UCSD-AML1 (cell line): ENCODE data around the gene CENPE.
A peak's percentile ranks its signal among the peaks of the same experiment; 100 is the strongest.

Source experiments
- DNase-seq: peaks from one replicate; lab custom pipeline; 2025; ENCODE audit not compliant: unreplicated experiment; lab: John Stamatoyannopoulos, UW

Gene CENPE

DNA sequence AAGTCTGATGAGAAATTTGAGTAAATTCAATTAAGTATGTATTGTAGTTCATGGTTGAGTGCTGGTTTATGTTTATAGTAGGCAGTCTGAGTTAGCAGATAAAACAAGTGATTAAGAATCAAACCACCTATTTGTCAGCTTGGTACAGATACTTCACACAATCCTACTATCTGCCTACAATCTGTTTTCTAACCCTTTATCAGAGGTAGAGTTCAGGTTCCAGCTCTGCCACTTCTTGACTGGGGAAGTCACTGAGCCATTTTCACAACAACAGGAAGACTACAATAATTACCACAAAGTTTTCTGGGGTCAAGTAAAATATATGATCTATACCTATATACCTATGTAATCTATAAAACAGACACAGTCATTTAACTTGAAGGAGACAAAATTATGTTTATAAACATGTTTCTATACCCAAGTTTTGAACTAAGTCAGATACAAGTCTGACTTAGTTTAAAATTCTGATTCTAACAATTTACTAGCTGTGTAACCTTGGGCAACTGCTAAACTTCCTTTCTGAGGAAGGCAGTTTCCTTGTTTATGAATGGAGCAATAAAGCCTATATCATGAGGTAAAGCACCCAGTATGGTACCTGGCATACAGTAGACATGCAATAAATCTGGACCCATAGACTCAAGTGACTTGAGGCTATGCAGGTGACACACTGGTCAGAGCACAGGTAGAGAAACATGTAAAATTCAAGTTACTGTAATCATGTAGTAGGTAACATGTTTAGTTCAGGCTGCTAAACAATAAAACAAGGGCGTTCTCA, 61.3 kb downstream of the CENPE start:
- DNase-seq, result no peak

GRCh38 chr4:103129174-103129573, 69.0 kb downstream of the CENPE start:
- DNase-seq, result no peak

GRCh38 chr4:103126126-103126525, 72.0 kb downstream of the CENPE start:
- no peak for DNase-seq

GRCh38 chr4:103123114-103123513, 75.0 kb downstream of the CENPE start:
- no peak for DNase-seq

DNA sequence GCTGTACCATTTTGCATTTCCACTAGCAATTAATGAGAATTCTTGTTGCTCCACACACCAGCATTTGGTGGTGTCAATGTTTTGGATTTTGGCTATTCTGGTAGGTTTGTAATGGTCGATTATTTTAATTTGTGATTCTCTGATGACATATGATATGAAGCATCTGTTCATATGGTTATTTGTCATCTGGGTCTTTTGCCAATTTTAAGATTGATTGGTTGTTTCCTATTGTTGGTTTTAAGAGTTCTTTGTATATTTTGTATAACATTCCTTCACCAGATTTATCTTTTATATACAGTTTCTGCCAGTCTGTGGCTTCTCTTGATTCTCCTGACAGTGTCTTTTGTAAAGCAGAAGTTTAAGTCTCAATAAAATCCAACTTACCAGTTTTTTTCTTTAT, 80.0 kb downstream of the CENPE start:
- no peak for DNase-seq

- no peak for DNase-seq
These were observed 86.5 kb downstream of the CENPE start for GRCh38 chr4:103111598-103111997.

DNA sequence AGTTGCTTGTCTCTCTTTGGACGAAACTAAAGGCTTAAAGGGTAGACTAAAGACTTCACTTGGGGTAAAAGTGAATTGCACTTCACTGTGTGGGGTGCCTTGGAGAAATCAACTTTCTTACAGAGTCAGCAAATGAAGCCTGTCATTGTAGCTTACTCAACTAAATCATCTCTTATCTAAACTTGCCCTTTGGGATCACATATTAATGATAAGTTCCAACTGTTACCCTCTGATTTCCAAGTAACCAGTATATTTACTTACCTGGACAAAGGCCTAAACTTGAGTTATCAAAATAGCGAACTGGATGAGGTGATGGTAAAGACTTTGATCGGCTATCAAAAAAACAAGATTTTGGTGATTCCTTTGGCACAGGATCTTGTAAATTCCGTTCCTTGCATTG, 89.6 kb downstream of the CENPE start:
- DNase-seq, result no peak

DNA sequence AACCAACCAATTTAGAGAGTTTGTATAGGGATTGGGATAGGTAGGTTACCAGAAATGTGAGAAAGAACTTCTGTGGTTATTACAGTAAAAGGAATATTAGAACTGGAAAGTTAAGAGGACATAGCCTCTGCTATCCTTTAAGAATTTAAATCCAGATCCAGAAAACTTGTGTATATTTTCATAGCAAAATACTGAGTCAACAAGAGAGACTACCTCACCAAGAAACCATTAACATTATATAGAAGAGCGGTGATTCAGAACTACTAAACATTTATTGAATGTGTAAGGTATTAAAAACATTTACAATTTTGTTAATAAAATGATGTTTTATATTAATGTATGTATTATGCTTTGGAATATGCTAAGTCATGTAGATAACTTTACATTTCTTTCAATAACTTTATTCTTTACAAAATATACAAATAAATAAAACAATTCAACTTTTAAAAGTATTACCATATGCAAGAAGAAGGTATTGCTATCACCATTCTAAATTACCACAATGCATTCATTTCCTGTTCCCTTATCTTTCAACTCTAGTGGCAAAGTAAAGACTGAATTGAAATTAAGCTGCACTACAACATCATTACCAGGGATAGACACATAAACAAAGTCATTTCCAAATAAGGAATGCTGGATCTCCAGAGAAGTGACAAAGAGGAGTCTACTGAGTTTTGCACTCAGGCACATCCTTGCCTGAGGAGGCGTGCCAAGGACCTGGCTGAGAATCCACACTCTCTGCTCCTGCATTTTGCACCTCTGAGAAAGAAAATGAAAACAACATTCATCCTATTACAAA, 92.4 kb downstream of the CENPE start:
- DNase-seq, result no peak

DNA sequence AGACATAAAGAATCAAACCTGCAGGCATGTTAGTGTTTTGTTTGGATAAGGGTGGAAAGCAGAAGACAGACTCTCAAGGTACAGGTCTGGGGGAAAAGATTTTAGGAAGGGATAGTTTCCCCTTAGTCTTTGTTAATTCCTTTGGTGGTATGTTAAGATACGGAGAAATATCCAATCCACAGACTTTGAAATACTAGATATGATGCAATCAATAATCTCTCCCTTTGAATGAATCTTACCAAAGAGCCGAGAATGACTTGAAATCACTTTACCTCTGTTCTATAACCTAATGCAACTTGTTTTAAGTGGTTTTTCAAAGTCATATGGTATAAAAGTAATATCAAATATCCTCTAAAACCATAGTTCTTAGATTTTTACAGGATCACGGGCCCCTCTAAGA, 93.3 kb downstream of the CENPE start:
- DNase-seq, result no peak

DNA sequence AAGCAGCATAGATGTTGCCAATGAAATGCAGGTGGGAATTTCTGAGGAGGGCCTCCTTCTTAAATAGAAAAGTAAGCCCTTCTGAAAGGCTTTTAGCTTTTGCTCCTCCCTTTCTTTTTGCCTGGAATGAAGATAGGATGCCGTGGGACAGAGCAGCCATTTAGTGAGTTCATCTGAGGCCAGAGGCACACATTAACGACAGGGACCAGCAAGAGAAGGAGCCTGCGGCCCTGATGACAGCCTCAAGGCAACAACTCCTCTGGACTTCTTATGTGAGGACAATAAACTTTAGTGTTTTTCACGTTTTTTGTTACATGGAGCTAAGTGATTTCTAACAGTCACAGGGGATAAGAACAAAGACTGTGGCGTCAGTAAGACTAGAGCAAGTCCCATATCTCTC, 97.5 kb downstream of the CENPE start:
- DNase-seq, result no peak

- DNase-seq, result peak; percentile 14
These were observed 98.3 kb downstream of the CENPE start, which contains the start of gene BDH2 for GRCh38 chr4:103099691-103100392. Gene BDH2 (minus strand): TSS chr4:103099834. CDS start chr4:103096254, 3,580 bp downstream.

- DNase-seq, result no peak
These were observed 99.2 kb downstream of the CENPE start for GRCh38 chr4:103098756-103099440.

DNA sequence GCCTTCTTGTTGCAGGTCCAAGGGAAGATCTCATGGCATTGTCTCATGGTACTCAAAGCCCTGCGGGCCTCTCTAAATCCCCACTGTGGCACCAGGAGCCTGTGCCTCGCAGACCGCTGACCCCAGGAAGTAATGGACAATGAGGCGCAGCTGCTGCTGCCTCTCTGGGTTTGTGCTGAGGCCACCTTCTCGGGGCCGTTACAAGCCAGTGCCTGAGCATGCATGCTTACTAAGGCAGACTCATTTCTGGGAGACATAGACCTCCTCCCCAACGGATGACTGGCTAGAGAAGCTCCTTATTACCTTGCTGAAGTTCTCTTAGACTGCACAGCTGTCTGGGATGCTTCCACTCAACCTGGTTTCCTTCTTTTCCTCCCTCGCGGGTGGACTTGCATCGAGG, 99.8 kb downstream of the CENPE start:
- DNase-seq, result no peak

DNA sequence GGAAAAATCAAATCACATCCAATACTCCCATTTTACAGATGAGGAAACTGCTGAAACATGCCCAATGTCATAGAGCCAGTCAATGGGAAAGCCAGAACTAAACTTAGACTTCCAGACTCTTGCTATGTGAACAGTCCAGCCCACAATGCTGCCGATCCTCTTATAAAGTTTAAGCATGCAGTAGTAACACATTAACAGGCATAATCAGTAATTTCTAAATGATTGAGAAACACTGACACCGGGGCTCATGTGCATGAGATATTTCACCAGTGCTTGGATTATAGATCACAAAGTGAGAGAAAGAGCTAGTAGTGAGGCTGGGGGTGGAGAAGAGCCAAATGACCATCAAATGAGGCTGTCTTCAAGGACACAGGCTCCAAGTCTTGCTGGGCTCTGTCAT, 101.0 kb downstream of the CENPE start:
- no peak for DNase-seq

DNA sequence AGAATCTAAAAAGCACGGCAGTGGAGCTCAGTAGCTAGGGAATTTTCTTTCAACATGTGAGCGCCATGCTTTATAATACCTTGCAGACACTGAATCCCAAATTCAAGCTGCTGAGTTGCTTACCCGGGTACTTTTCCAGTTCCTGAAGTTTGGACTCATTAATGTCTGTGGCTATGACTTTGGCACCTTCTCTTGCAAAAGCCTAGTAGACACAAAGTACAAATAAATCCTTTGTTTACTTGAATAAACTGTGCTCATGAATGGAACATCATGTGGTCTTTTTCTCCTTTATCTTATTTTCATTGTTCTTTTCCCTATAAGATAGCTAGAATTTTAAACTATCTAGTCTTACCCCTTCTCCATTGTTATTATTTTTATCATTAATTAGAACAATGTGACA, 103.1 kb downstream of the CENPE start:
- DNase-seq, result no peak

DNA sequence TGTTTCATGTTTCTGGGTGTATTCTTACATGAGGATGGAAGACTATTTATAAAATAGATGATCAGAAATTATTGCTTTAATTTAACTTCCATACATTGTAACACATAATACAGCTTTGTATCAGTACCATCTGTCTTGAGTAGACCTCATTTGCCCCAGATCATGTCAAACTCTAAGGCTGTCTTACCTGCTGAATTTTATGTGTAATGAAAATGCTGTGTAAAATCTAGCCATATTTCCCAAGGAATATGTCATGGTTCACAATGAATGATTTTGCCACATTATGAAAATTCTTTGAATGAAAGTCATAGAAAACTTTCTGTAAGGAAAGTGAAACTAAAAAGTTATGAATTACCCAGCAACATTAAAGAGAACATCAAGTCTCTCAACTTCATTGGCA, 105.9 kb downstream of the CENPE start:
- no peak for DNase-seq

GRCh38 chr4:103091601-103092223, 106.4 kb downstream of the CENPE start:
- no peak for DNase-seq

GRCh38 chr4:103089481-103089880, 108.7 kb downstream of the CENPE start:
- no peak for DNase-seq

DNA sequence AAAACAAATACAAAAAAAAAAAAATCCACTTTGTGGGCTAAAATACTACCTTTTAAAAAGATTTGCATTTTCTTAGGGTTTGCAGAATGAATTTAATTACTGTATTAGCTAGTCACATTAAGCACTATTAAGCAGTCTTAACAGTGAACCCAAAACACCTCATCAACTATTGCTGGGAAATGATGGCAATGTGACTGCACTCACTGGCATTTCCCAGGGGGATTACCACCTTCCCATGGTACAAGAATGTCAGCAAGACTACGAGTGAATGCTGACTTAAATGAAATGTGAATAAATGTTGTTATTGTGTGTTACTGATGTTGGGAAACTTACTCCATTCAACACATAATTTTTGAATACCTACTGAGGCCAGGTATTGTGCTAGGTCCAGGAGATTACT, 111.6 kb downstream of the CENPE start:
- DNase-seq, result no peak

DNA sequence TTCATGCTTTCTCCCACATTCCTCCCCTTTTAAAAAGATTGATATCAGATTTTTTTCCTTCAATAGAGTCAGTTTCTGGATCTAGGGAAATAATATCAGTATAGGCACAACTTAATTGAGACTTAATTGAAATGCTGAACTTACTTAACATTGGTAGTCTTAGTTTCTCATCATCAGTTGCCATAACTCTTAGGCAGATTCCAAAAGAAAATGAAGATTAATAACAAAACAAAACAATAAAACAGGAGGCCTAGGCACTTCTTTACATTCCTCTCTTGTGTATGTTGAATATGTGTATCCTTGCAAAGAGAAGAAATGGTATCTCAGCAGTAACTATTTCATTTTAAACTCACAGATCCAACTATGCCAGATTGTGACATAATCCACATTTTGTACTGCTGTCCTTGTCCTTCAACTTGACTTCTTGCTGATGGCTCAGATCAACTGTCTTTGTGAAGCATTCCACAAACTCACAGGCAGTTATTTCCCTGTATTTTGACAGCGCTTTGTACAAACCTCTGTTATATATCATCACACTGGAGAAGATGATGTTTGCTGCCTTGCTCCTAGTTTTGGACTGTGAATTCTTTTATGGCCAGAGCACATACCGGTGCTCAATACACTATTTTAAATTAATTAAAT, 112.5 kb downstream of the CENPE start:
- DNase-seq, result no peak
